T47D (cell line): Measurements from ENCODE around the gene SLC25A48.
"Not testable (repeated sequence)": the region's sequence is repeated elsewhere in the genome, so short reads cannot be mapped to it uniquely, and the experiment has no call there.

Experiments used
- DNase-seq, 2 experiments: peaks; one replicate each; pipeline versions ENCODE4 v3.0.0 to v3.0.0-alpha.2; 2011 to 2012; ENCODE audit warnings: low read depth in 1 of 2, low spot score in 1 of 2
- JUND ChIP-seq: IDR thresholded peaks from 2 replicates; pipeline ENCODE4 v1.6.1; 2012; ENCODE audit warnings: low read depth
- in situ Hi-C: cut with HindIII; loops from 2 replicates; pipeline ENCODE4 v1.10.0; 2016; ENCODE audit warnings: low sequenced_read_pairs, low pct_unique_long_range_greater_than_20kb

SLC25A48 gene

DNA sequence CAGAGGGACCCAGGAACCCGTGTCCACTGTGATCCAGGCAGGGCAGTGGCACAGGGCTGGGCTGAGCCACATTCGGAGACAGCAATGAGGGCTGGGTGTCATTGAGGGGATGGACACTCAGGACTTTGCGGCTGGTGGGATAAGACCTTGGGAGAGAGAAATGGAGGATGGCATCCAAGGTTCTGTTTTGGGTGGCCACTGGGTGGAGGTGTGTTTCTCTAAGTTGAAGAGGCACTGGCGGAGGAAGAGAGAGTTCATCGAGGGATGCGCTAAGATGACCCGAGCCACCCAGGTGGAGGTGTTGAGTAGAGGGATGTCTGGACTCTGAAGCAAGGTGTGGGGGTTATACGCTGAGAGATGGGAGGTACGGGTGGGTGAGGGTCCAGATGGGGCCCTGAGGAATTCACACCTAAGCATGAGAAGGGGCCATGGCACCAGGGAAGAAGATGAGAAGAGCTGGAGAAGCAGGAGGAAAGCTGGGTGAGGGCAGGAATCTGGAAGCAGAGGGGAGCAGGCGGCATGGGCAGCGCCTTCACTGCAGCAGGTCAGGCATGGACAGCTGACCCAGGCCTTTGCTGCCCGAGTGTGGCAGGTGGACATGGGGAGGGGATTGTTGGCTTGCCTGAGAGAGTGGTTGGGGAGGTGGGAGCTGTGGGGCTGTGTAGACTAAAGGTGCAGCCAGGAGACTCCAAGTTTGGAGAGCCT lies 2.5 kb upstream of the SLC25A48 start:
- DNase-seq = no peak
- in situ Hi-C loops = loop anchor here (25.0 kb wide), 1 partner anchor 270 kb away; no protein-coding TSS in a partner anchor

DNA sequence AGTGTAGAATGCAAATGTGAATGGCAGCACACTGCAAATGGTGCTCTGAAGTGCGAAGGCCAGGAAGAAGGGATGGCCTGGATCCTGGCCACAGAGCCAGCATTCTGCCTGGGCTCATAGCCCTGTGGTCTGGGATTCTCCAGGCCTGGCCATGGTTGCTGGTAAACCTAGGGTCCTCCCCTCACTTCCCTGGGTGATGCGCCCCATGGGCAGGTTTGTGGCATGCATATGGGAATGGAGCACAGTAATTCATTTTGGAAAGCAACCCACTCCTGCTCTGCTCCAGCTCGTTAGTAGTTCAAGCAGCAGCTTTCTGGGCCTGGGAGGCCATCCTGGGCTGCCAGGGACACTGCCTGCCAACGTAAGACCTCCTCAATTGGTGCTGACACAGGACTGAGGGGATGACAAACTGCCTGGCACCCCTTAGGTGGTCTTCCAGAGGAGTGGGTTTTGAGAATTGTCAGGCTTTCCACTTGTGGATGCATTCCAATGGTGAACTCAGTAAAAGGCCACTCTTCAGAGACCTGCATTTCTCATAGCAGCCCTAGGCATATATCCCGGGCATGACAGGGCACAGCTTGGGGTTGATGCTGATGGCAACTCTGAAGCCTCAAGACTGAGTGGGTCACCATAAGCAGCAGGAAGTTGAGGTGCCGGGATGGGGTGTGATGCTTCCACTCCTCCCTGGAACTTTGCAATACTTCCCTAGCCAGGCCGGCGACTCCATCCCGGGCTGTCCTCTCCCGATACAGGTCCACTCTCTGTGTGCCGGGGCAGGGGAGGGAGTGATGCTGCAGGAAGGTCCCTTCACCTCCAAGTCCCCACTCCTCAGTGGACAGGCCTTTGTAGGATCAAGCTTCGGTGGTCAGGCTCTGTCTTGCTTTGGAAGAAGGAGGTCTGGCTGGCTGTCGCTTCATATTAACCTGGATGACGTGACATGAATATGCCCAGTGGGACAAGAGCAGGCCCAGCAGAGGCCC lies 1.2 kb upstream of the SLC25A48 start:
- no peak for DNase-seq
- in situ Hi-C loops = loop anchor here (25.0 kb wide), 1 partner anchor 271 kb away; no protein-coding TSS in a partner anchor
- TF ChIP-seq JUND = no peak

More for the DNA sequence above, 2.5 kb upstream of the SLC25A48 start:
- no peak for TF ChIP-seq JUND

DNA sequence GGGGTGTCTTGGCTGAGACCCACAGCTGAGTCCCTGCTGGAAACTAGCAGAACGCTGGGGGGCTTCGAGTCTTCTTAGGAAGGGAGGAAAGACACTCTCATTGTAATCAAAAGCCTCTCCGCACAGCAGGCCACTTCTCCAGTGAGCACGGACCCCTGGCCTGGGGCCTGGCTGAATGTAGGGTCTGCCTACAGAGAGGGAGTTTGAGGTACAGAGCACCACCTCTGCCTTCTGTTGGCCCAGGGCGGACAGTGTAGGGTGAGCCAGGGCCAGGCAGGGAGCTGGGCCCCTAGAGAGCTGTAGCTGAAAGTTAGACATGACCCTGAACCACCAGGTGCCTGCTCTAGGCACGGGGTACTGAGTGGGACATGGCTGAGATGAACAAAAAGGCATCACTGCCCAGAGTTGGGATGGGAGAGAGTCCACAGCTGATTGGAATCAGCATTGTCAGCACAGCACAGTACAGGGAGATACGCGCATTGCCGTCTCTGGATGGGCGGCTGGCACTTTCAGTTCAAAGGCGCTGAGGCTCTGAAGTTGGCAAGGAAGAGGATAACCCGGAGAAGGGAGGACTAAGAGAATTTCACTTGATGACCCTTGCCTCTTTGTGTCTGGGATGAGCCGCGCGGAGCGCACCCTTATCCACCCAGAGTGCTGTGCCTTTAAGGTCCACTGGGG lies 363 bp upstream of the SLC25A48 start:
- no peak for DNase-seq
- in situ Hi-C loops = loop anchor here (25.0 kb wide), 1 partner anchor 272 kb away; no protein-coding TSS in a partner anchor
- TF ChIP-seq JUND = no peak

DNA sequence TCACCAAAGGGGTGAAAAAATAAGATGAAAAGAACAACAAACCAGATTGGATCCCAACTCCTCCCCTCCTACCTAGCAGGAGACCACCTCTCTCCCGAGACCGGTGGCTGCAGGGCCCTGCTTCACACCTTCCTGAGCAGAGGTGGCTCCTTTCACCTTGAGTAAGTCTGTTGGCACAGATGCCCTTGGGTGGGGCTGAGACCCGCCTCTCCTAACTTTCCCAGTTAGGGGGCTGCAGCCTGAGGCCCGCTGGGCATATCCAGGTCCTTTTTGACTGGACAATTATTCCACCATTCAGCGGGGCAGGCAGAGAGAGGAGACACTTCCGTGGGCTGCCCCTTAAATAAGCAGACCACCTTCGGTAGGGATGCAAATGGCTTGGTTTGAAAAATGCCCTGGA lies 1.3 kb downstream of the SLC25A48 start:
- TF ChIP-seq JUND = no peak
- no peak for DNase-seq
- in situ Hi-C loops = loop anchor here (25.0 kb wide), 1 partner anchor 273 kb away; no protein-coding TSS in a partner anchor

DNA sequence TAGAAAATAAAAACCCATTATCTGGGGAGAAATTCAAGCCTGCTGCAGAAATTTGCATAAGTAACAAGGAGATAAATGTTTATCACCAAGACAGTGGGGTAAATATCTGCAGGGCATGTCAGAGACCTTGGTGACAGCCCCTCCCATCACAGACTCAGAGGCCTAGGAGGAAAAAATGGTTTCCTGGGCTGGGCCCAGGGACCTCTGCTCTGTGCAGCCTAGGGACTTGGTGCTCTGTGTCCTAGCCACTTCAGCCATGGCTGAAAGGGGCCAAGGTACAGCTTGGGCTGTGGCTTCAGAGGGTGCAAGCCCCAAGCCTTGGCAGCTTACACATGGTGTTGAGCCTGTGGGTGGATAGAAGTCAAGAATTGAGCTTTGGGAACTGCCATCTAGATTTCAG lies 3.9 kb downstream of the SLC25A48 start:
- in situ Hi-C loops = loop anchor here (25.0 kb wide), 1 partner anchor 276 kb away; no protein-coding TSS in a partner anchor
- DNase-seq = not testable (repeated sequence)

DNA sequence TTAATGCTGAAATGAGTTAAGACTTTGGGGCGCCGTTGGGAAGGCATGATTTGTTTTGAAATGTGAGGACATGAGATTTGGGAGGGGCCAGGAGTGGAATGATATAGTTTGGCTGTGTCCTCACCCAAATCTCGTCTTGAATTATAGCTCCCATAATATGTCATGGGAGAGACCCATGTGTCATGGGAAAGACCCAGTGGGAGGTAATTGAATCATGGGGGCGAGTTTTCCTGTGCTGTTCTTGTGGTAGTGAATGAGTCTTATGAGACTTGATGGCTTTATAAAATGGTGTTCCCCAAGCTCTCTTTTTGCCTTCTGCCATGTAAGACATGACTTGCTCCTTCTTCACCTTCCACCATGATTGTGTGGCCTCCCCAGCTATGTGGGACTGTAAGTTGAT lies 5.1 kb downstream of the SLC25A48 start:
- in situ Hi-C loops = loop anchor here (25.0 kb wide), 1 partner anchor 277 kb away; no protein-coding TSS in a partner anchor
- no peak for TF ChIP-seq JUND
- no peak for DNase-seq

DNA sequence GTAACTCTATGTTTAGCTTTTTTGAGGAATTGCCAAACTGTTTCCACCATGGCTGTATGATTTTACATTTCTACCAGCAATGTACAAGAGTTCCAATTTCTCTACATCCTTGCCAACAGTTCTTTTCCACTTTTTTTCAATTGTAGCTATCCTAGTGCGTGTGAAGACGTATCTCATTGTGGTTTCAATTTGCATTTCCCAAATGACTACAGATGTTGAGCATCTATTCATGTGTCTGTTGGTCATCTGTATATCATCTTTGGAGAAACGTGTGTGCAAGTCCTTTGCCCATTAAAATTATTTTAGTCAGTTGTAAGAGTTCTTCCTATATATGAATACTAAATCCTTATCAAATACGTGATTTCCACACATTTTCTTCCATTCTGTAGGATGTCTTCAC lies 6.5 kb downstream of the SLC25A48 start:
- DNase-seq = no peak
- in situ Hi-C loops = loop anchor here (25.0 kb wide), 1 partner anchor 279 kb away; no protein-coding TSS in a partner anchor
- TF ChIP-seq JUND = no peak

DNA sequence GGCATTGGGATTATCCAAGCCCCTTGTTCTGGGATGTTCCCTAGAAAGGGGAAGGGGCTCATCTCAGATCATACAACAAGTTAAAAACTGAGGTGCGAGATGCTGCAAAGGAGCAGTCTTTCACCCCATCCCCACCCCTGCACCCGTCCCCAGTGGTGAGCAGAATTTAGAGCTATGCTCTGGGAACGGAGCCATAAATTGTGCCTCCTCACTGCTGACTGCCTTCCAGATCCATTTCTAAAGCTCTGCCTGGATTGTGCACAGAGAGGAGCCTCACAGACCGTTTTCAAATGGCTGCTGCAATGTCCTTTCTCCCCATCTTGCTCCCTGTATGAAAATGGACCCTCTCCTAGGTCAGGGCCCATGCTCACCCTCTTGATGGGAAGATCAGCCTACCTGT lies 8.3 kb downstream of the SLC25A48 start:
- in situ Hi-C loops = loop anchor here (25.0 kb wide), 1 partner anchor 280 kb away; no protein-coding TSS in a partner anchor
- TF ChIP-seq JUND = no peak

DNA sequence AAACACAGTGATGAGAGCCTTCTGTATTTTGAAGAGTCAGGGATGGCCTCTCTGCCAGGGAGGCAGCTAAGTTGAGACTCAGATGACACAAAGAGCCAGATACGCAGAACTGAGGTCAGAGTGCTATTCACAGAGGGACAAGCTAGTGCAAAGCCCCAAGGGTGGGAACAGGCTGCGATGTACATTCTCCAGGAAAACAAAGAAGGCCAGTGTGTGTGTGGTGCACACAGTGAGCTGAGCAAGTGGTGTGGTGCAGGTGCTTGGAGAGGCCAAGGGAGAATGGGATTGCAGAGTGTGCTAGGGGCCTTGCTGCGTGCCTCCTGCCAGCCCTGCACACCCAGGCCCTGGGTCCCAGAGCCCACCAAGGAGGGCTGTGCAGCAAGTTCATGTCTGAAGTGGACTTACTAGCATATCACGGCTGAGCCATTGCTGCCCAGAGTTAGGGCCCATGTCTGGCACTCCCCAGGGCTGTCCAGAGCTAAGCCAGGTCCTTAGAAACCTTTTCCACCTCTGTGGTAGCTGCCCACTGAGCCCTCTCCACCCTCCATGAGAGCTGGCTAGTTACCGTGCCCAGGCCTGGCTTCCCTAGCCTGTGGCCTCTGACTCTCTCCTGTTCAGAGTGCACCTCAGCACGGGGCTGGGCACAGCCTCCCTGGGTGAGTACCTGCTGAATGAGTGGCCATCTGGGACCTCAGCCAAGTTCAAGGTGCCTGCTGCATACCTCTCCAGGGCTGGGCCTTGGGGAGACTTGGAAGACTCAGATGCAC lies 9.3 kb downstream of the SLC25A48 start:
- TF ChIP-seq JUND = no peak
- in situ Hi-C loops = loop anchor here (25.0 kb wide), 1 partner anchor 281 kb away; no protein-coding TSS in a partner anchor

More for the DNA sequence above, 8.3 kb downstream of the SLC25A48 start:
- no peak for DNase-seq

DNA sequence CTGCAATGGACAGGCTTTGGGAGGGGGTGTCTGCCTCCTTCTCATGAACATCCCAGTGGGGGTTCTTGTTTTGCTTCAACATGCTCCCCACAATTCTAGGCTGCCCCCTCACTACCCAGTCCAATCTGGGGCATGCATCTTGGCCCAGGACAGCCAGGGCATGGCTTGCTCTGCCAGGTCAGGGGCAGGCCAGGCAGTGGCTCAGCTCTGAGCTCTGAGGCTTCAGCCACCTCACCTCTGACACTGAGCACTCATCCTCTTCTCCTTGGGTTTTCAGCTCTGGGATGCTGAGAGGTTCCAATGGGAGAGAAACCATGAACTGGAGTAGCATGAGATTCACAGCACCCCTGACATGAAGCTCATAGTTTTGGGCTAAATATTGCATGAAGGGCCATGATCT lies 11.8 kb downstream of the SLC25A48 start:
- DNase-seq = no peak
- in situ Hi-C loops = loop anchor here (25.0 kb wide), 1 partner anchor 284 kb away; no protein-coding TSS in a partner anchor
- no peak for TF ChIP-seq JUND

More for the DNA sequence above, 9.3 kb downstream of the SLC25A48 start:
- no peak for DNase-seq

DNA sequence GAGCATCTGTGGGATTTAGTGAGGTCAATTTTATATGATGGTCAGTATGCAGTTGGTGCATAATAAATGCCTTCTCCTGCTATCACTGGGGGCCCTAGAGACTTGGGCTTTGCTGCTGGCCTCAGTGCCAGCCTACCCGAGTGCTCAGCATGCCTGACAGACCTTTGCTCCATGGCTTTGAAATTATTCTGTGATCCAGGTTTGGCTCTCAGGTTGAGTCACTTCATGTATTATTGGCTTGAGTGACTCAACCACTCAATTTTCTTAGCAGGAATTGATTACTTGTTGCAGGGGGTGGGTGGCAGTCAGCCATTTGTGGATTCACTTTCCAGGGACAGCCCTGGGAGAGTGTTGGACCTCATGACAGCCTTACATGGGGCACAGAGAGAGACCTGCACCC lies 13.5 kb downstream of the SLC25A48 start:
- in situ Hi-C loops = loop anchor here (25.0 kb wide), 1 partner anchor 286 kb away; no protein-coding TSS in a partner anchor
- DNase-seq = no peak
- no peak for TF ChIP-seq JUND
